Panc1 (cell line): Measurements from ENCODE around the gene EZH2. TPM values are rescaled to one million over a fixed set of nuclear protein-coding genes. Genes with fewer than 3 reads are reported as not detected.

Experiments used
- ATAC-seq: fragments of 200-7000 bp; cut with Tn5 transposase; 2 replicates; pipeline ENCODE4 v1.9.1; 2020; ENCODE audit warnings: mild to moderate bottlenecking, moderate library complexity
- BruUV-seq: library from RNA; stranded (reverse); fragments of 400-500 nt; replicated peaks from 2 replicates; lab custom pipeline; 2021; lab: Mats Ljungman, UMichigan
- CTCF ChIA-PET: fragments of 300-600 bp; sonication (Branson Sonifier 250); formaldehyde crosslinking; loops from one replicate; lab custom pipeline; 2022; ENCODE audit warnings: antibody characterized with exemption; lab: Charles Lee
- POLR2A ChIA-PET: fragments of 300-600 bp; sonication (Branson Sonifier 250); formaldehyde crosslinking; loops from one replicate; lab custom pipeline; 2022; ENCODE audit warnings: antibody characterized with exemption; lab: Charles Lee
- DNase-seq: peaks from one replicate; pipeline ENCODE4 v3.0.0-alpha.2; 2010; ENCODE audit warnings: low read depth, low spot score
- H3K27ac ChIP-seq: 2 replicates; pipeline ENCODE4 v1.5.1; 2011; ENCODE audit warnings: mild to moderate bottlenecking, low read length, inconsistent platforms
- H3K27me3 ChIP-seq: fragments of 200-500 bp; sonication (Bioruptor generic); 2 replicates; pipeline ENCODE4 v1.6.0; 2014; ENCODE audit warnings: low read length, inconsistent platforms; ENCODE audit not compliant: control insufficient read depth, insufficient read depth
- H3K36me3 ChIP-seq: fragments of 200-500 bp; sonication (Bioruptor generic); 2 replicates; pipeline ENCODE4 v1.5.1; 2014; ENCODE audit warnings: inconsistent platforms, mild to moderate bottlenecking, low read length, moderate library complexity; ENCODE audit not compliant: control insufficient read depth, insufficient read depth
- H3K4me1 ChIP-seq: 2 replicates; pipeline ENCODE4 v1.5.1; 2011; ENCODE audit warnings: inconsistent platforms, mild to moderate bottlenecking, low read length, moderate library complexity; ENCODE audit not compliant: control insufficient read depth, insufficient read depth
- H3K4me3 ChIP-seq, 2 experiments: 2 replicates each; pipeline ENCODE4 v1.5.1; 2011 to 2012; ENCODE audit warnings: low read depth in 2 of 2, low read length in 2 of 2, mild to moderate bottlenecking in 2 of 2, inconsistent platforms in 1 of 2, moderate library complexity in 1 of 2
- H3K9me3 ChIP-seq: fragments of 200-500 bp; sonication (Bioruptor generic); 2 replicates; pipeline ENCODE4 v1.5.1; 2014; ENCODE audit warnings: low read depth, mild to moderate bottlenecking, inconsistent platforms, low read length, moderate library complexity; ENCODE audit not compliant: control insufficient read depth, insufficient read depth
- POLR2AphosphoS5 ChIP-seq: IDR thresholded peaks from 2 replicates; pipeline ENCODE4 v1.6.1; 2012; ENCODE audit warnings: mild to moderate bottlenecking, low read depth, low read length, moderate library complexity
- SIN3A ChIP-seq: IDR thresholded peaks from 2 replicates; pipeline ENCODE4 v1.6.1; 2012; ENCODE audit warnings: low read depth, mild to moderate bottlenecking, low read length, moderate library complexity, borderline replicate concordance; ENCODE audit not compliant: insufficient read depth
- TCF7L2 ChIP-seq: IDR thresholded peaks from 2 replicates; pipeline ENCODE4 v1.6.1; 2011; ENCODE audit warnings: mild to moderate bottlenecking, low read depth, low read length, inconsistent platforms
- in situ Hi-C: cut with HindIII; loops from 2 replicates; pipeline ENCODE4 v1.10.0; 2016; ENCODE audit warnings: low sequenced_read_pairs, low pct_unique_long_range_greater_than_20kb
- intact Hi-C: fragments of 100-400 bp; cut with micrococcal nuclease; formaldehyde crosslinking; loops from one replicate; pipeline ENCODE4 v1.10.0; 2022; ENCODE audit not compliant: unreplicated experiment
- total RNA-seq: library from RNA; stranded (reverse); gene quantifications from one replicate; pipeline ENCODE4 v1.2.1, GENCODE V29; 2021; ENCODE audit not compliant: unreplicated experiment
- TF ChIP-seq, protein P1 (sequence below): fragments of 450-650 bp; IDR thresholded peaks from 2 replicates; pipeline ENCODE4 v1.5.1; 2017; ENCODE audit warnings: mild to moderate bottlenecking
- TF ChIP-seq, protein P2 (sequence below), 2 experiments: IDR thresholded peaks; 2 replicates each; pipeline ENCODE4 v1.6.1; 2011 to 2012; ENCODE audit warnings: low read depth in 2 of 2, control low read depth in 1 of 2, low read length in 1 of 2, mild to moderate bottlenecking in 1 of 2, moderate library complexity in 1 of 2; ENCODE audit not compliant: insufficient read depth in 1 of 2

Gene EZH2
- total RNA-seq, 1 experiment from 2014 or later, result 38.3 TPM

DNA sequence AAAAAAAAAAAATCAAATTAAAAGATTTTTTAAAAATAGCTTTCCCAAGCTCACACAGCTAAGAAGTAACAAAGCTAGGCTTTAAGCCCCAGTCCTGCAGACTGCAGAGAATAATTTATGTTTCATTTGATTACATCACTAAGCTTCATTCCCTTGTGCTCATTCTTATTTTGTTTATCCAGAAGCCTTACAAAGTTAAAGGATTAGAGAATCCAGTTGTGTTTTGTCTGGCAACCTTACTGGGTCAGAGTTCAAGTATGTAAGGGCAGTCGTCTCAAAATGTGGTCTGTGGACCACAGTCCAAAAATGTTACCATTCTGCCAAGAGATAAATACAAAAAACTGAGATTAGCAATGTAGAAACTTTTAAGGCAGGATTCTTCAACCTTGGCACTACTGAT is 32.1 kb upstream of the EZH2 start:
- intact Hi-C loops, result no loop called here
- Histone ChIP-seq H3K4me3 (no peak overlapping the region), H3K36me3 (no peaks in the 10 kb centered on the region), H3K27me3 (no peaks in the 10 kb centered on the region), H3K9me3 (no peaks in the 10 kb centered on the region), H3K4me1 (peaks cover 22% of the 10 kb centered on the region), H3K27ac (peak overlapping the region; percentile 5; the same call in 1 of the 2 replicates)
- DNase-seq, result peak; percentile 2
- ChIA-PET CTCF (no interaction called here), POLR2A (interaction anchor here (0.6 kb wide), 1 partner anchor 197 kb away, joined by 7 read pairs; no protein-coding TSS in a partner anchor)
- in situ Hi-C loops, result no loop called here
- no peak for ATAC-seq
- BruUV-seq, result no TSS peak
- TF ChIP-seq POLR2AphosphoS5 (no peak), TCF7L2 (no peak), SIN3A (no peak)
- TF ChIP-seq, protein P1, sequence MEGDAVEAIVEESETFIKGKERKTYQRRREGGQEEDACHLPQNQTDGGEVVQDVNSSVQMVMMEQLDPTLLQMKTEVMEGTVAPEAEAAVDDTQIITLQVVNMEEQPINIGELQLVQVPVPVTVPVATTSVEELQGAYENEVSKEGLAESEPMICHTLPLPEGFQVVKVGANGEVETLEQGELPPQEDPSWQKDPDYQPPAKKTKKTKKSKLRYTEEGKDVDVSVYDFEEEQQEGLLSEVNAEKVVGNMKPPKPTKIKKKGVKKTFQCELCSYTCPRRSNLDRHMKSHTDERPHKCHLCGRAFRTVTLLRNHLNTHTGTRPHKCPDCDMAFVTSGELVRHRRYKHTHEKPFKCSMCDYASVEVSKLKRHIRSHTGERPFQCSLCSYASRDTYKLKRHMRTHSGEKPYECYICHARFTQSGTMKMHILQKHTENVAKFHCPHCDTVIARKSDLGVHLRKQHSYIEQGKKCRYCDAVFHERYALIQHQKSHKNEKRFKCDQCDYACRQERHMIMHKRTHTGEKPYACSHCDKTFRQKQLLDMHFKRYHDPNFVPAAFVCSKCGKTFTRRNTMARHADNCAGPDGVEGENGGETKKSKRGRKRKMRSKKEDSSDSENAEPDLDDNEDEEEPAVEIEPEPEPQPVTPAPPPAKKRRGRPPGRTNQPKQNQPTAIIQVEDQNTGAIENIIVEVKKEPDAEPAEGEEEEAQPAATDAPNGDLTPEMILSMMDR, result no peak
- TF ChIP-seq, protein P2, sequence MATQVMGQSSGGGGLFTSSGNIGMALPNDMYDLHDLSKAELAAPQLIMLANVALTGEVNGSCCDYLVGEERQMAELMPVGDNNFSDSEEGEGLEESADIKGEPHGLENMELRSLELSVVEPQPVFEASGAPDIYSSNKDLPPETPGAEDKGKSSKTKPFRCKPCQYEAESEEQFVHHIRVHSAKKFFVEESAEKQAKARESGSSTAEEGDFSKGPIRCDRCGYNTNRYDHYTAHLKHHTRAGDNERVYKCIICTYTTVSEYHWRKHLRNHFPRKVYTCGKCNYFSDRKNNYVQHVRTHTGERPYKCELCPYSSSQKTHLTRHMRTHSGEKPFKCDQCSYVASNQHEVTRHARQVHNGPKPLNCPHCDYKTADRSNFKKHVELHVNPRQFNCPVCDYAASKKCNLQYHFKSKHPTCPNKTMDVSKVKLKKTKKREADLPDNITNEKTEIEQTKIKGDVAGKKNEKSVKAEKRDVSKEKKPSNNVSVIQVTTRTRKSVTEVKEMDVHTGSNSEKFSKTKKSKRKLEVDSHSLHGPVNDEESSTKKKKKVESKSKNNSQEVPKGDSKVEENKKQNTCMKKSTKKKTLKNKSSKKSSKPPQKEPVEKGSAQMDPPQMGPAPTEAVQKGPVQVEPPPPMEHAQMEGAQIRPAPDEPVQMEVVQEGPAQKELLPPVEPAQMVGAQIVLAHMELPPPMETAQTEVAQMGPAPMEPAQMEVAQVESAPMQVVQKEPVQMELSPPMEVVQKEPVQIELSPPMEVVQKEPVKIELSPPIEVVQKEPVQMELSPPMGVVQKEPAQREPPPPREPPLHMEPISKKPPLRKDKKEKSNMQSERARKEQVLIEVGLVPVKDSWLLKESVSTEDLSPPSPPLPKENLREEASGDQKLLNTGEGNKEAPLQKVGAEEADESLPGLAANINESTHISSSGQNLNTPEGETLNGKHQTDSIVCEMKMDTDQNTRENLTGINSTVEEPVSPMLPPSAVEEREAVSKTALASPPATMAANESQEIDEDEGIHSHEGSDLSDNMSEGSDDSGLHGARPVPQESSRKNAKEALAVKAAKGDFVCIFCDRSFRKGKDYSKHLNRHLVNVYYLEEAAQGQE (IDR thresholded peaks at IDR 0.05; ENCODE audit: insufficient read depth in 1 of 2, low read depth in 2 of 2, low read length in 1 of 2), result no peak

DNA sequence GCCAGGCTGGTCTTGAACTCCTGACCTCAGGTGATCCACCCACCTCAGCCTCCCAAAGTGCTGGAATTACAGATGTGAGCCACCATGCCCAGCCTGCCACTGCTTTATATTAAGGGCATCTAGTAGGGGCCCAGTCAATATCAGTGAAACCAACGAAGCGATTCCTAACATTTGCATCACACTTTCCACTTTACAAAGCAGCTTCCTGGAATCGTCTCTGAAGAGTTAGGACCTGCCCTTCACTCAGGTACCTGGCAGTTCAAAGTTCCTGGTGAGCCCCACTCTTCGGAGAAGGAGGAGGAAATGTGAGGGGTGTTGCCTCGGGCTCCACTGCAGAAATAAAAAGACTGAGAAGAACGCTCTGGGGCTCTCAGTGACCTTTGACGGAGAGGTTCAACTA is 31.1 kb upstream of the EZH2 start:
- Histone ChIP-seq H3K9me3 (no peaks in the 10 kb centered on the region), H3K27ac (no peak overlapping the region), H3K27me3 (no peaks in the 10 kb centered on the region), H3K36me3 (no peaks in the 10 kb centered on the region), H3K4me1 (peaks cover 22% of the 10 kb centered on the region), H3K4me3 (no peak overlapping the region)
- ATAC-seq (no peak), DNase-seq (no peak)
- POLR2A ChIA-PET, result no interaction called here
- in situ Hi-C loops (no loop called here), intact Hi-C loops (no loop called here)
- CTCF ChIA-PET, result no interaction called here
- TF ChIP-seq TCF7L2, result no peak
- TF ChIP-seq, protein P2 (IDR thresholded peaks at IDR 0.05; ENCODE audit: insufficient read depth in 1 of 2, low read depth in 2 of 2, low read length in 1 of 2), result no peak
- TF ChIP-seq, protein P1, result no peak
- no peak for TF ChIP-seq SIN3A
- no peak for TF ChIP-seq POLR2AphosphoS5
- no TSS peak for BruUV-seq
